ENCODE measurements around the gene WFDC1. TPM values are rescaled to one million over a fixed set of nuclear protein-coding genes. Genes with fewer than 3 reads are reported as not detected.

WFDC1 gene
- total RNA-seq, 1 experiment from 2014 or later: not detected

DNA sequence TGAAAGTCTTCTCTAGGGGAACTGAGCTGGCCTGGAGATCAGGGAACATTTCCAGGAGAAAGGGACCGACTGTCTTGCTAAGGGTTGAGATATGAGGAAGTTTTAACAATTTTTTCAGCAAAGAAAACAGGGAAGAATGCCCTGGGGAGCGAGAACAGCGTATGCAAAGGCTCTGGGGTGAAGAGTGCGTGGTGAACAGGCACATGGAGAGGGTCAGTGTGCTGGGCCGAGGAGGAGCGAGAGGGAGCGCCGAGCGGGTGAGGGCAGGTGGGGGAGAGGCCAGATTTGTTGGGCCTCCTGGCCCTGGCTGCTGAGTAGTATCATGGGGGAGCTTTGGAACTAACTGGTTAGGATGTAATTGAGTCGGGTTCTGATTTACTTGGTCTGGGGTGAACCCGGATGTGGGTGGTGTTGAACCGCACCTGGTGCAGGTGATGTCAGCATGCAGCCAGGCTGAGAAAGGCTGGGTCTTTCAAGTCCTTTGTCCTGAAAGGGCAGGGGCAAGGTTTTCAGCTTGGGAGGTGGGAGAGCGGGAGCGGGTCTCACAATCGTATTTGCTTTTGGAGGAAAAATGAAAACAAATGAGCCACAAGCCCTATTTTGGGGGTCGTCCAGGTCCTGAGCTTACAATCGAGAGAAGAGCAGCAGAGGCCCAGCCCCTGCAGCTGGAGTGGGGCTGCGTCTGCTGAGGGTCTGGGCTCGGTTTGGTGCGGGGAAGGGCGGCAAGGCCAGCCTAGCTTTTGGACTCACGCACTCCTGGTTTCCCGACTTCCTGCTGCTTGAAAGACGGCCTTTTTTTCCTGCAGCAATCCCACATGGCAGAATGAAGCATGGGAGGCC is 11.1 kb upstream of the WFDC1 start:
- no peaks in the 10 kb centered on the region; the same call in 1 of the 2 replicates for H3K27me3 ChIP-seq (ENCODE audit: control insufficient read depth, insufficient read depth, low read length)
- ChIA-PET CTCF (interaction anchor here (0.6 kb wide), 1 partner anchor 14 kb away, joined by 17 read pairs; no protein-coding TSS in a partner anchor), POLR2A (no interaction called here)
- no peaks in the 10 kb centered on the region for H3K36me3 ChIP-seq (ENCODE audit: control insufficient read depth, insufficient read depth, low read length)
- BruUV-seq (replicated peaks): no TSS peak
- H3K4me3 ChIP-seq (ENCODE audit: low read depth in 2 of 2, low read length in 2 of 2): no peak overlapping the region
- ATAC-seq: no peak
- in situ Hi-C loops (cut with HindIII; ENCODE audit: low pct_unique_long_range_greater_than_20kb, low sequenced_read_pairs) (no loop called here), intact Hi-C loops (cut with micrococcal nuclease; ENCODE audit: unreplicated experiment) (no loop called here)
- H3K9me3 ChIP-seq (ENCODE audit: control insufficient read depth, insufficient read depth, low read depth, low read length): no peaks in the 10 kb centered on the region
- TF ChIP-seq, protein P1, sequence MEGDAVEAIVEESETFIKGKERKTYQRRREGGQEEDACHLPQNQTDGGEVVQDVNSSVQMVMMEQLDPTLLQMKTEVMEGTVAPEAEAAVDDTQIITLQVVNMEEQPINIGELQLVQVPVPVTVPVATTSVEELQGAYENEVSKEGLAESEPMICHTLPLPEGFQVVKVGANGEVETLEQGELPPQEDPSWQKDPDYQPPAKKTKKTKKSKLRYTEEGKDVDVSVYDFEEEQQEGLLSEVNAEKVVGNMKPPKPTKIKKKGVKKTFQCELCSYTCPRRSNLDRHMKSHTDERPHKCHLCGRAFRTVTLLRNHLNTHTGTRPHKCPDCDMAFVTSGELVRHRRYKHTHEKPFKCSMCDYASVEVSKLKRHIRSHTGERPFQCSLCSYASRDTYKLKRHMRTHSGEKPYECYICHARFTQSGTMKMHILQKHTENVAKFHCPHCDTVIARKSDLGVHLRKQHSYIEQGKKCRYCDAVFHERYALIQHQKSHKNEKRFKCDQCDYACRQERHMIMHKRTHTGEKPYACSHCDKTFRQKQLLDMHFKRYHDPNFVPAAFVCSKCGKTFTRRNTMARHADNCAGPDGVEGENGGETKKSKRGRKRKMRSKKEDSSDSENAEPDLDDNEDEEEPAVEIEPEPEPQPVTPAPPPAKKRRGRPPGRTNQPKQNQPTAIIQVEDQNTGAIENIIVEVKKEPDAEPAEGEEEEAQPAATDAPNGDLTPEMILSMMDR (IDR thresholded peaks at IDR 0.05): no peak
- no peaks in the 10 kb centered on the region for H3K4me1 ChIP-seq (ENCODE audit: control insufficient read depth, insufficient read depth, low read length)
- DNase-seq (ENCODE audit: low read depth, low spot score): no peak
- no peak overlapping the region for H3K27ac ChIP-seq (ENCODE audit: low read length)

DNA sequence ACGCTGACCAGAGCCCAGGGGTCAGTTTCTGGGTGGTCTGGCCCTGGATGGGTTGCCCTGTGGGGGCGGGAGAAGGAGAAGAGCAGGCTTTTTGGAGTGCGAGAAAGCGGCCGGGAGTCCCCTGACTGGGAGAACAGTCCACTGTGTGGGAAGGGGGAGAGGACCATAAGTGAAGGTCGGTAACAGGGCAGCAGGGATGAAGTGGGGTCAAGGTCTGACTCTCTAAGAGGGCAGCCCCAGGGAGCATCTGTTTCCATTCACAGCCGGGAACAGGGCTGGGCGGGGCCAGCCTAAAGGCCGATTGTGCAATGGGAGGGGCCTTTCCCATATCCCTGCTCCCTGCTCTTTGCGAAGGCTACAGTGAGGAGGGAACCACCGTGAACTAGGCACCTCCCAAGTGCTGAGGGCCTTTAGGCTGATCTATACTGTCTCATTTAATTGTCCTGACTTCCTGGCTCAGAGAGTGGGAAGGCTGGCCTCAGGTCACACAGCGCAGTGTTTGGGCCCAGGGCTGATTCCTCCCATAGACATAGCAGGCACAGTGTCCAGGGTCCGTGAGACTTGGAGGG is 10.4 kb upstream of the WFDC1 start:
- in situ Hi-C loops (cut with HindIII; ENCODE audit: low pct_unique_long_range_greater_than_20kb, low sequenced_read_pairs) (no loop called here), intact Hi-C loops (cut with micrococcal nuclease; ENCODE audit: unreplicated experiment) (no loop called here)
- H3K4me3 ChIP-seq (ENCODE audit: low read depth in 2 of 2, low read length in 2 of 2): no peak overlapping the region
- TF ChIP-seq TCF7L2 (IDR thresholded peaks at IDR 0.05; ENCODE audit: low read depth, low read length) (no peak), SIN3A (IDR thresholded peaks at IDR 0.05; ENCODE audit: borderline replicate concordance, insufficient read depth, low read depth, low read length) (no peak)
- H3K27ac ChIP-seq (ENCODE audit: low read length): no peak overlapping the region
- ChIA-PET POLR2A (no interaction called here), CTCF (no interaction called here)
- no peaks in the 10 kb centered on the region for H3K9me3 ChIP-seq (ENCODE audit: control insufficient read depth, insufficient read depth, low read depth, low read length)
- no peaks in the 10 kb centered on the region for H3K4me1 ChIP-seq (ENCODE audit: control insufficient read depth, insufficient read depth, low read length)
- BruUV-seq (replicated peaks): no TSS peak
- DNase-seq (ENCODE audit: low read depth, low spot score) (no peak), ATAC-seq (no peak; the same call in 1 of the 2 replicates)
- no peaks in the 10 kb centered on the region; the same call in 1 of the 2 replicates for H3K27me3 ChIP-seq (ENCODE audit: control insufficient read depth, insufficient read depth, low read length)
- H3K36me3 ChIP-seq (ENCODE audit: control insufficient read depth, insufficient read depth, low read length): no peaks in the 10 kb centered on the region

DNA sequence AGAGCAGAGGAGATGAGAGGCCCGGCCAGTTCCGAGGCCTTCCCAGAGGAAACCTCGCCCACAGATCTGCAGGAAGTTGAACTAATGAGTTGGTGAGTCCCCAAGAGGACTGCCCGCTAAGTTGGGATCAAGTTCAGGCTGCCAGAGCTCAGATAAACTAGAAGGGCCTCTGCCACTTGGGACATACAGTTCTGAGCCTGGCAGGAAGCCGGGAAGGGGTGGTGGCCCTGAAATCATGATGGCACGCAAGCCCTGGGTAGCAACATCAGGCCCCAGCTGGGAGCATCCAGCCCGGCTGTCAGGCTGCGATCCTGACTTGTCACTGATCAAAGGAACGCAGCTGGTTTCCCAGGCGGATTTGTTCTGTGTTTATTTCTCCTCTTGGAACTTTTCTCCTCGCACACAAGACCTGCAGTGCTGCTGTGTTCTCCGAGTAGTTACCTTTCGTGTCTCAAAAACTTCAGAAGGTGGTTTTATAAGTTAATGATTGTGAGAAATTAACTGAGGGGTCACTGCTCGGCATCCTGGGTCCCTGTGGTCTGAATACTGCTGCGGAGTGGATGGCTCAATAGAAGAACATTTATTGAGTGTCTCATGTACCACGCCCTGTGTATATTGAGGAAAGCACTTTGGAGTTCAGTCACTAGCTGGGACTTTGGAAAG is 8.0 kb upstream of the WFDC1 start:
- POLR2A ChIA-PET: no interaction called here
- Histone ChIP-seq H3K4me3 (ENCODE audit: low read depth in 2 of 2, low read length in 2 of 2) (no peak overlapping the region), H3K36me3 (ENCODE audit: control insufficient read depth, insufficient read depth, low read length) (no peaks in the 10 kb centered on the region), H3K4me1 (ENCODE audit: control insufficient read depth, insufficient read depth, low read length) (no peaks in the 10 kb centered on the region), H3K27ac (ENCODE audit: low read length) (no peak overlapping the region), H3K27me3 (ENCODE audit: control insufficient read depth, insufficient read depth, low read length) (no peaks in the 10 kb centered on the region), H3K9me3 (ENCODE audit: control insufficient read depth, insufficient read depth, low read depth, low read length) (no peaks in the 10 kb centered on the region)
- no peak for TF ChIP-seq SIN3A (IDR thresholded peaks at IDR 0.05; ENCODE audit: borderline replicate concordance, insufficient read depth, low read depth, low read length)
- TF ChIP-seq POLR2AphosphoS5 (IDR thresholded peaks at IDR 0.05; ENCODE audit: low read depth, low read length): no peak
- TF ChIP-seq, protein P2, sequence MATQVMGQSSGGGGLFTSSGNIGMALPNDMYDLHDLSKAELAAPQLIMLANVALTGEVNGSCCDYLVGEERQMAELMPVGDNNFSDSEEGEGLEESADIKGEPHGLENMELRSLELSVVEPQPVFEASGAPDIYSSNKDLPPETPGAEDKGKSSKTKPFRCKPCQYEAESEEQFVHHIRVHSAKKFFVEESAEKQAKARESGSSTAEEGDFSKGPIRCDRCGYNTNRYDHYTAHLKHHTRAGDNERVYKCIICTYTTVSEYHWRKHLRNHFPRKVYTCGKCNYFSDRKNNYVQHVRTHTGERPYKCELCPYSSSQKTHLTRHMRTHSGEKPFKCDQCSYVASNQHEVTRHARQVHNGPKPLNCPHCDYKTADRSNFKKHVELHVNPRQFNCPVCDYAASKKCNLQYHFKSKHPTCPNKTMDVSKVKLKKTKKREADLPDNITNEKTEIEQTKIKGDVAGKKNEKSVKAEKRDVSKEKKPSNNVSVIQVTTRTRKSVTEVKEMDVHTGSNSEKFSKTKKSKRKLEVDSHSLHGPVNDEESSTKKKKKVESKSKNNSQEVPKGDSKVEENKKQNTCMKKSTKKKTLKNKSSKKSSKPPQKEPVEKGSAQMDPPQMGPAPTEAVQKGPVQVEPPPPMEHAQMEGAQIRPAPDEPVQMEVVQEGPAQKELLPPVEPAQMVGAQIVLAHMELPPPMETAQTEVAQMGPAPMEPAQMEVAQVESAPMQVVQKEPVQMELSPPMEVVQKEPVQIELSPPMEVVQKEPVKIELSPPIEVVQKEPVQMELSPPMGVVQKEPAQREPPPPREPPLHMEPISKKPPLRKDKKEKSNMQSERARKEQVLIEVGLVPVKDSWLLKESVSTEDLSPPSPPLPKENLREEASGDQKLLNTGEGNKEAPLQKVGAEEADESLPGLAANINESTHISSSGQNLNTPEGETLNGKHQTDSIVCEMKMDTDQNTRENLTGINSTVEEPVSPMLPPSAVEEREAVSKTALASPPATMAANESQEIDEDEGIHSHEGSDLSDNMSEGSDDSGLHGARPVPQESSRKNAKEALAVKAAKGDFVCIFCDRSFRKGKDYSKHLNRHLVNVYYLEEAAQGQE (IDR thresholded peaks at IDR 0.05; ENCODE audit: insufficient read depth in 1 of 2, low read depth in 2 of 2, low read length in 1 of 2): no peak
- TF ChIP-seq, protein P1 (IDR thresholded peaks at IDR 0.05): no peak
- TF ChIP-seq TCF7L2 (IDR thresholded peaks at IDR 0.05; ENCODE audit: low read depth, low read length): no peak
- BruUV-seq (replicated peaks): no TSS peak
- CTCF ChIA-PET: no interaction called here
- intact Hi-C loops (cut with micrococcal nuclease; ENCODE audit: unreplicated experiment) (no loop called here), in situ Hi-C loops (cut with HindIII; ENCODE audit: low pct_unique_long_range_greater_than_20kb, low sequenced_read_pairs) (no loop called here)
- no peak for DNase-seq (ENCODE audit: low read depth, low spot score)
- ATAC-seq: no peak

Measured in Panc1 (cell line).